Activated CD4-positive, alpha-beta T cell treated with anti-CD3 and anti-CD28 coated beads, Interleukin-2, amount 10 ng/mL, durations not matched to agents 7 days and 5 days (primary cell): Measurements from ENCODE around the gene MEGF11. TPM values are rescaled to one million over a fixed set of nuclear protein-coding genes. Genes with fewer than 3 reads are reported as not detected.

Experiments used
- CTCF ChIA-PET: fragments of 350-600 bp; sonication (Branson Sonifier 250); formaldehyde crosslinking; loops from one replicate; lab custom pipeline; 2021; ENCODE audit warnings: antibody characterized with exemption; lab: Charles Lee
- POLR2A ChIA-PET: fragments of 350-600 bp; sonication (Branson Sonifier 250); formaldehyde crosslinking; loops from one replicate; lab custom pipeline; 2021; ENCODE audit warnings: antibody characterized with exemption; lab: Charles Lee
- DNase-seq: peaks from one replicate; pipeline ENCODE4 v3.0.0-alpha.2; 2020
- H3K27ac Mint-ChIP-seq: one replicate; pipeline ENCODE4 v1.8.0; 2021; ENCODE audit warnings: mild to moderate bottlenecking, moderate library complexity, mixed read lengths
- H3K27me3 Mint-ChIP-seq: one replicate; pipeline ENCODE4 v1.8.0; 2021; ENCODE audit warnings: mixed read lengths
- H3K36me3 Mint-ChIP-seq: one replicate; pipeline ENCODE4 v1.8.0; 2021; ENCODE audit warnings: low read depth, mixed read lengths
- H3K4me1 Mint-ChIP-seq: one replicate; pipeline ENCODE4 v1.8.0; 2021; ENCODE audit warnings: mixed read lengths
- H3K4me3 Mint-ChIP-seq: one replicate; pipeline ENCODE4 v1.8.0; 2021; ENCODE audit warnings: mild to moderate bottlenecking, moderate library complexity, mixed read lengths
- H3K9me3 Mint-ChIP-seq: one replicate; pipeline ENCODE4 v1.8.0; 2021; ENCODE audit warnings: mixed read lengths
- total RNA-seq, 2 experiments: library from RNA; stranded (reverse); gene quantifications; one replicate each; pipeline ENCODE4 v1.2.3, GENCODE V29; 2021

MEGF11 gene
- total RNA-seq, 2 experiments from 2014 or later, result not detected

- no peak overlapping the region for H3K4me3 Mint-ChIP-seq
- DNase-seq, result no peak
- H3K36me3 Mint-ChIP-seq, result no peaks in the 10 kb centered on the region
- POLR2A ChIA-PET, result no interaction called here
- no peaks in the 10 kb centered on the region for H3K9me3 Mint-ChIP-seq
- H3K27ac Mint-ChIP-seq, result no peak overlapping the region
- CTCF ChIA-PET, result no interaction called here
- H3K27me3 Mint-ChIP-seq, result peaks cover 28% of the 10 kb centered on the region
- H3K4me1 Mint-ChIP-seq, result no peaks in the 10 kb centered on the region
Measured at GRCh38 chr15:65964792-65965433, 288.6 kb downstream of the MEGF11 start.

GRCh38 chr15:65963911-65964482, 289.6 kb downstream of the MEGF11 start:
- no peaks in the 10 kb centered on the region for H3K9me3 Mint-ChIP-seq
- ChIA-PET CTCF (no interaction called here), POLR2A (no interaction called here)
- no peak overlapping the region for H3K27ac Mint-ChIP-seq
- H3K27me3 Mint-ChIP-seq, result peaks cover 22% of the 10 kb centered on the region
- H3K4me3 Mint-ChIP-seq, result no peak overlapping the region
- H3K36me3 Mint-ChIP-seq, result no peaks in the 10 kb centered on the region
- H3K4me1 Mint-ChIP-seq, result no peaks in the 10 kb centered on the region
- DNase-seq, result no peak

- Mint-ChIP-seq H3K36me3 (no peaks in the 10 kb centered on the region), H3K27ac (no peak overlapping the region), H3K4me3 (no peak overlapping the region), H3K27me3 (peaks cover 25% of the 10 kb centered on the region), H3K4me1 (no peaks in the 10 kb centered on the region), H3K9me3 (no peaks in the 10 kb centered on the region)
- ChIA-PET POLR2A (no interaction called here), CTCF (no interaction called here)
- DNase-seq, result no peak
Measured at GRCh38 chr15:65963358-65963757, 290.2 kb downstream of the MEGF11 start.

- no peak for DNase-seq
- no peaks in the 10 kb centered on the region for H3K36me3 Mint-ChIP-seq
- no peaks in the 10 kb centered on the region for H3K9me3 Mint-ChIP-seq
- no peaks in the 10 kb centered on the region for H3K4me1 Mint-ChIP-seq
- H3K4me3 Mint-ChIP-seq, result no peak overlapping the region
- ChIA-PET POLR2A (no interaction called here), CTCF (no interaction called here)
- no peak overlapping the region for H3K27ac Mint-ChIP-seq
- peaks cover 19% of the 10 kb centered on the region for H3K27me3 Mint-ChIP-seq
Measured at GRCh38 chr15:65962187-65962586, 291.4 kb downstream of the MEGF11 start.

- POLR2A ChIA-PET, result no interaction called here
- Mint-ChIP-seq H3K27me3 (peaks cover 19% of the 10 kb centered on the region), H3K36me3 (no peaks in the 10 kb centered on the region), H3K27ac (no peak overlapping the region), H3K4me1 (no peaks in the 10 kb centered on the region), H3K4me3 (no peak overlapping the region), H3K9me3 (no peaks in the 10 kb centered on the region)
- CTCF ChIA-PET, result interaction anchor here (0.8 kb wide), 1 partner anchor 9 kb away, joined by 3 read pairs; no protein-coding TSS in a partner anchor
- DNase-seq, result no peak
Measured at GRCh38 chr15:65960586-65960985, 293.0 kb downstream of the MEGF11 start.

GRCh38 chr15:65958835-65959234, 294.7 kb downstream of the MEGF11 start:
- no peak overlapping the region for H3K27ac Mint-ChIP-seq
- H3K36me3 Mint-ChIP-seq, result no peaks in the 10 kb centered on the region
- no peaks in the 10 kb centered on the region for H3K9me3 Mint-ChIP-seq
- POLR2A ChIA-PET, result no interaction called here
- H3K4me3 Mint-ChIP-seq, result no peak overlapping the region
- H3K27me3 Mint-ChIP-seq, result peaks cover 19% of the 10 kb centered on the region
- no peaks in the 10 kb centered on the region for H3K4me1 Mint-ChIP-seq
- no peak for DNase-seq
- CTCF ChIA-PET, result no interaction called here

- Mint-ChIP-seq H3K4me1 (no peaks in the 10 kb centered on the region), H3K4me3 (no peak overlapping the region), H3K36me3 (no peaks in the 10 kb centered on the region), H3K27me3 (peaks cover 16% of the 10 kb centered on the region), H3K27ac (no peak overlapping the region), H3K9me3 (no peaks in the 10 kb centered on the region)
- ChIA-PET POLR2A (no interaction called here), CTCF (interaction anchor here (1.5 kb wide), 1 partner anchor 19 kb away, joined by 3 read pairs; no protein-coding TSS in a partner anchor)
- DNase-seq, result no peak
Measured at GRCh38 chr15:65957451-65957850, 296.1 kb downstream of the MEGF11 start.

GRCh38 chr15:65956899-65957298, 296.7 kb downstream of the MEGF11 start:
- ChIA-PET POLR2A (no interaction called here), CTCF (interaction anchor here (1.5 kb wide), 1 partner anchor 19 kb away, joined by 3 read pairs; no protein-coding TSS in a partner anchor)
- H3K4me1 Mint-ChIP-seq, result no peaks in the 10 kb centered on the region
- H3K27ac Mint-ChIP-seq, result no peak overlapping the region
- no peaks in the 10 kb centered on the region for H3K36me3 Mint-ChIP-seq
- no peaks in the 10 kb centered on the region for H3K9me3 Mint-ChIP-seq
- H3K27me3 Mint-ChIP-seq, result peaks cover 16% of the 10 kb centered on the region
- DNase-seq, result no peak
- H3K4me3 Mint-ChIP-seq, result no peak overlapping the region

- Mint-ChIP-seq H3K9me3 (no peaks in the 10 kb centered on the region), H3K27ac (no peak overlapping the region), H3K27me3 (peaks cover 11% of the 10 kb centered on the region), H3K4me1 (no peaks in the 10 kb centered on the region), H3K36me3 (no peaks in the 10 kb centered on the region), H3K4me3 (no peak overlapping the region)
- DNase-seq, result no peak
- ChIA-PET CTCF (no interaction called here), POLR2A (no interaction called here)
Measured at GRCh38 chr15:65956307-65956706, 297.2 kb downstream of the MEGF11 start.

GRCh38 chr15:65954289-65954741, 299.2 kb downstream of the MEGF11 start:
- H3K27ac Mint-ChIP-seq, result no peak overlapping the region
- H3K27me3 Mint-ChIP-seq, result peaks cover 3% of the 10 kb centered on the region
- H3K4me3 Mint-ChIP-seq, result no peak overlapping the region
- CTCF ChIA-PET, result interaction anchor here (0.9 kb wide), 1 partner anchor 16 kb away, joined by 3 read pairs; no protein-coding TSS in a partner anchor
- H3K36me3 Mint-ChIP-seq, result no peaks in the 10 kb centered on the region
- H3K9me3 Mint-ChIP-seq, result no peaks in the 10 kb centered on the region
- peaks cover 4% of the 10 kb centered on the region for H3K4me1 Mint-ChIP-seq
- POLR2A ChIA-PET, result no interaction called here
- no peak for DNase-seq

GRCh38 chr15:65953622-65954021, 299.9 kb downstream of the MEGF11 start:
- H3K27ac Mint-ChIP-seq, result no peak overlapping the region
- no peak overlapping the region for H3K4me3 Mint-ChIP-seq
- peaks cover 4% of the 10 kb centered on the region for H3K4me1 Mint-ChIP-seq
- no peaks in the 10 kb centered on the region for H3K36me3 Mint-ChIP-seq
- POLR2A ChIA-PET, result no interaction called here
- no peaks in the 10 kb centered on the region for H3K9me3 Mint-ChIP-seq
- no peak for DNase-seq
- CTCF ChIA-PET, result interaction anchor here (0.9 to 2.5 kb wide), 2 partner anchors 11 to 16 kb away, joined by 3 to 7 read pairs; no protein-coding TSS in a partner anchor
- peaks cover 3% of the 10 kb centered on the region for H3K27me3 Mint-ChIP-seq

GRCh38 chr15:65952391-65953053, 301.0 kb downstream of the MEGF11 start:
- ChIA-PET CTCF (interaction anchor here (2.5 kb wide), 1 partner anchor 10 kb away, joined by 7 read pairs; no protein-coding TSS in a partner anchor), POLR2A (interaction anchor here (0.6 kb wide), 1 partner anchor 26 kb away, joined by 3 read pairs; no protein-coding TSS in a partner anchor)
- Mint-ChIP-seq H3K9me3 (no peaks in the 10 kb centered on the region), H3K4me3 (no peak overlapping the region), H3K27ac (no peak overlapping the region), H3K36me3 (no peaks in the 10 kb centered on the region), H3K4me1 (peaks cover 4% of the 10 kb centered on the region), H3K27me3 (peaks cover 5% of the 10 kb centered on the region)
- no peak for DNase-seq

- POLR2A ChIA-PET, result no interaction called here
- Mint-ChIP-seq H3K27me3 (peaks cover 5% of the 10 kb centered on the region), H3K4me3 (no peak overlapping the region), H3K9me3 (no peaks in the 10 kb centered on the region), H3K36me3 (no peaks in the 10 kb centered on the region), H3K4me1 (peaks cover 4% of the 10 kb centered on the region), H3K27ac (no peak overlapping the region)
- CTCF ChIA-PET, result interaction anchor here (1.1 kb wide), 1 partner anchor 12 kb away, joined by 3 read pairs; no protein-coding TSS in a partner anchor
- DNase-seq, result no peak
Measured at GRCh38 chr15:65951007-65951406, 302.5 kb downstream of the MEGF11 start.
